ENCODE data around the gene PTPRG. TPM values are rescaled to one million over a fixed set of nuclear protein-coding genes. Genes with fewer than 3 reads are reported as not detected.

The PTPRG gene
- total RNA-seq, 4 donors from 2014 or later: 8.4 to 37.3 (median 14.9) TPM

DNA sequence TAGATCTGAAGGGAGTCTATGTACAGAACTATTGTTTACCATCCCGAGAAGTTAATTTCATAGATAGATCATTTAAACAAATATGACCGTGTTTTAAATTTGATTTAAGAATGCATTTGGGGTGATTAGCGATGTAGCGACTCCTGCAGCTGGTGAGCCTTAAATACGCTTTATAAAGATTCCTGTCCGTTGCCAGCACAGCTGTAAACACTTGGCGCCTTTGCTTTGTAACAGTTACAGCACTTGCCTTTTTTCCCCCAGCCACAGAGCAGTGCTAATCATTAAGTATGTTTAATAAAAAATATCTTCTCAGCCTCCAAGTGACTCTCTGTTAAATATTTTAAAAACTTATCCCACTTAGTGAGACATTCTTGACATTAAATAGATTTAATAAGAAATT, 478.2 kb downstream of the PTPRG start:
- TF ChIP-seq POLR2A (IDR thresholded peaks at IDR 0.05): no peak
- TF ChIP-seq, protein P1, sequence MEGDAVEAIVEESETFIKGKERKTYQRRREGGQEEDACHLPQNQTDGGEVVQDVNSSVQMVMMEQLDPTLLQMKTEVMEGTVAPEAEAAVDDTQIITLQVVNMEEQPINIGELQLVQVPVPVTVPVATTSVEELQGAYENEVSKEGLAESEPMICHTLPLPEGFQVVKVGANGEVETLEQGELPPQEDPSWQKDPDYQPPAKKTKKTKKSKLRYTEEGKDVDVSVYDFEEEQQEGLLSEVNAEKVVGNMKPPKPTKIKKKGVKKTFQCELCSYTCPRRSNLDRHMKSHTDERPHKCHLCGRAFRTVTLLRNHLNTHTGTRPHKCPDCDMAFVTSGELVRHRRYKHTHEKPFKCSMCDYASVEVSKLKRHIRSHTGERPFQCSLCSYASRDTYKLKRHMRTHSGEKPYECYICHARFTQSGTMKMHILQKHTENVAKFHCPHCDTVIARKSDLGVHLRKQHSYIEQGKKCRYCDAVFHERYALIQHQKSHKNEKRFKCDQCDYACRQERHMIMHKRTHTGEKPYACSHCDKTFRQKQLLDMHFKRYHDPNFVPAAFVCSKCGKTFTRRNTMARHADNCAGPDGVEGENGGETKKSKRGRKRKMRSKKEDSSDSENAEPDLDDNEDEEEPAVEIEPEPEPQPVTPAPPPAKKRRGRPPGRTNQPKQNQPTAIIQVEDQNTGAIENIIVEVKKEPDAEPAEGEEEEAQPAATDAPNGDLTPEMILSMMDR (IDR thresholded peaks at IDR 0.05): no peak
- DNase-seq (ENCODE audit: low spot score in 2 of 2): no peak
- intact Hi-C loops (cut with DNase I; ENCODE audit: low total_unique reads): no loop called here
- WGBS, 2 donors: 72 to 86% methylated on average over 7 of the region's 7 CpGs
- no peak overlapping the region for H3K4me3 ChIP-seq (ENCODE audit: low read depth, poor library complexity, severe bottlenecking)

DNA sequence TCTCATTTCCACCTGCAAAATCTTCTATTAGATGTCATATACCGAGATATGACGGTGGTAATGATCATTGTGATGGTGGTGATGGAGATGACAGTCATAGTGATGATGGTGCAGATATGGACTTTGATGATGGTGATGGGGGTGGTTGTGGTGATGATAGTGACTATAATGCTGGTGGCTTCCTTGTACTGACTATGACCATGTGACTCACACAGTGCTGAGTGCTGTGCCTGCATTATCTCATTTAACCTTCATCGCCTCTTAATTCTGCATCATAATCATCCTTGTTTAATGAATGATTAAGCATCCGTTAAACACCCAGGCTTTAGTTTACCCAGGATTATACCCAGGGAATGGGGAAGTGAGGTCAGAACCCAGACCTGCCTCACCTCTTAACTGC, 480.3 kb downstream of the PTPRG start:
- no peak overlapping the region for H3K4me3 ChIP-seq (ENCODE audit: low read depth, poor library complexity, severe bottlenecking)
- WGBS, 2 donors: 87 to 92% methylated on average over 4 of the region's 4 CpGs
- no peak for TF ChIP-seq POLR2A (IDR thresholded peaks at IDR 0.05)
- TF ChIP-seq, protein P1 (IDR thresholded peaks at IDR 0.05): no peak
- DNase-seq (ENCODE audit: low spot score in 2 of 2): no peak
- intact Hi-C loops (cut with DNase I; ENCODE audit: low total_unique reads): no loop called here

DNA sequence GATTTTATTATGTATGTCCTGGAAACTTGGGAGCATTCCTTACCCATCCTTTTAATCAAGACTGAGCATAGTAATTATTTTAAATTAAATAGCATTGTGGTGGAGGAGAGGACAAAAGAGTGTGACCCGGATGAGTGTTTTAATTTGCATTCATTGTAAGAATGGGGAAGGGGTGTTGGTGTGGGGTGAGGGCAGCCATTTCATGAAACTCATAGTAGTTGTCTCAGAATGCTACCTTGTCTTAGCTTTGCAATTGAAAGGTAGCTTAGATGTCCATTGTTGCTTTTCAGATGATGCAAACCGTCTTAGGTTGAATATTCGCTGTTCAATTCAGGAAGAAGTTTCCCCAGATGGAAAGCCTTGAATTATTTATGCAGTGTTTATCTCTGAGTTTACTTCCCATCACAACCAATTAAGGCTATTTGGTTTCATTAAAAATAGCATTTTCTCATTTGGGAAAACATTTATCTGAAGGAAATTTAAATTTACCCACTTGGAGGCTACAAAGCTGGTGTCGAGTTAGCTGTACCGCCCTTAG, 483.6 kb downstream of the PTPRG start:
- WGBS, 2 donors: 75 to 97% methylated on average over 5 of the region's 5 CpGs
- DNase-seq (ENCODE audit: low spot score in 2 of 2): no peak
- no peak for TF ChIP-seq POLR2A (IDR thresholded peaks at IDR 0.05)
- TF ChIP-seq, protein P1 (IDR thresholded peaks at IDR 0.05): no peak
- intact Hi-C loops (cut with DNase I; ENCODE audit: low total_unique reads): no loop called here
- no peak overlapping the region for H3K4me3 ChIP-seq (ENCODE audit: low read depth, poor library complexity, severe bottlenecking)

DNA sequence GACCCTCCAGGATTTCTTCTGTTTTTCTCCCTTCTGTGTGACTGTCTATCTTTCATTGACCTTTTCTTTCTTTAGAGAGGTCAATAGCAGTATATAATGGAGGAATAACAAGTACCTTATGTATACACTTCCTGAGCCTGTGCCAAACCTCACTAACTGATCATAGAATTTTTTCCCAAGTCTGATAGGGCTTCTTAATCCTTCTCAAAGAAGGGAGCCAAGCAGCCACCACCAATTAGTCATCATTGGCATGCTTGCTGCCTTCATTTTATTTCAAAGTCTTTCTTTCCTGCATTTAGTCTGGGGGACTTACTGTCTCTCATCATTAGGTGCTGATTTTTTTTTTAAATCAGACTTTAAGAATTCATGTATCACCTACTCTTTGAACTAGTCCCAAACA, 485.0 kb downstream of the PTPRG start:
- intact Hi-C loops (cut with DNase I; ENCODE audit: low total_unique reads): no loop called here

DNA sequence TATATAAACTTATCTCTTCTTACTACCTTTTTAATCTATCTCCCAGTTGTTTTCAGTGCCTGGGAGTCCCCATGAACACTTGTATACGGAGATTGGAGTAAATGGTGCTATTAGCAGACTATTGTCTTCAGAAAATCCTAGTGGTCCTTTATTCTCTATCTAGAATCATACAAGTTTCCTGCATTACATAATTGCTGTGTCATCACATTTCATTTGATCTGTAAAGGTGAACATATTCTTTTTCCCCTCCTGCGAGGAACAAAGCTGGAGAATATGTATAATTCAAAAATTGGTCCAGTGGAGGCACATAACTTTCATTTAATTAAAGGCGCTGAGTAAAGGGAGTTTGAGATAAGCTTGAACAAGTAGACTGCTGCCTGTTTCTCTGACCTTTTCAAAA, 487.2 kb downstream of the PTPRG start:
- intact Hi-C loops (cut with DNase I; ENCODE audit: low total_unique reads): no loop called here
- WGBS, 2 donors: 94 to 95% methylated on average over 3 of the region's 3 CpGs
- no peak overlapping the region for H3K4me3 ChIP-seq (ENCODE audit: low read depth, poor library complexity, severe bottlenecking)
- DNase-seq (ENCODE audit: low spot score in 2 of 2): no peak
- TF ChIP-seq POLR2A (IDR thresholded peaks at IDR 0.05): no peak
- TF ChIP-seq, protein P1 (IDR thresholded peaks at IDR 0.05): no peak

More for the DNA sequence above, 485.0 kb downstream of the PTPRG start:
- no peak overlapping the region for H3K4me3 ChIP-seq (ENCODE audit: low read depth, poor library complexity, severe bottlenecking)
- DNase-seq (ENCODE audit: low spot score in 2 of 2): no peak
- TF ChIP-seq, protein P1 (IDR thresholded peaks at IDR 0.05): no peak
- no peak for TF ChIP-seq POLR2A (IDR thresholded peaks at IDR 0.05)

GRCh38 chr3:62049033-62049432, 487.7 kb downstream of the PTPRG start:
- H3K4me3 ChIP-seq (ENCODE audit: low read depth, poor library complexity, severe bottlenecking): no peak overlapping the region
- DNase-seq (ENCODE audit: low spot score in 2 of 2): no peak
- TF ChIP-seq, protein P1 (IDR thresholded peaks at IDR 0.05): no peak
- no peak for TF ChIP-seq POLR2A (IDR thresholded peaks at IDR 0.05)
- intact Hi-C loops (cut with DNase I; ENCODE audit: low total_unique reads): no loop called here
- 83 to 95% methylated on average over 6 of the region's 6 CpGs for WGBS, 2 donors
